WERI-Rb-1 (cell line): ENCODE measurements around the gene SH3BP4.

Experiments used
- DNase-seq: peaks from one replicate; pipeline ENCODE4 v3.0.0-alpha.2; 2020
- H3K27ac ChIP-seq: fragments of 250-450 bp; sonication (Bioruptor Pico); 2 replicates; pipeline ENCODE4 v1.5.1; 2020; ENCODE audit warnings: mild to moderate bottlenecking, moderate library complexity
- H3K27me3 ChIP-seq: fragments of 250-450 bp; sonication (Bioruptor Pico); 2 replicates; pipeline ENCODE4 v1.5.1; 2021; ENCODE audit warnings: mild to moderate bottlenecking, low read depth, moderate library complexity; ENCODE audit not compliant: insufficient read depth, severe bottlenecking
- H3K36me3 ChIP-seq: fragments of 250-450 bp; sonication (Bioruptor Pico); 2 replicates; pipeline ENCODE4 v1.5.1; 2020; ENCODE audit warnings: mild to moderate bottlenecking, moderate library complexity
- H3K4me3 ChIP-seq: 2 replicates; pipeline ENCODE4 v1.5.1; 2011; ENCODE audit warnings: low read depth, mild to moderate bottlenecking, control low read depth, low read length
- H3K9me3 ChIP-seq: fragments of 250-450 bp; sonication (Bioruptor Pico); 2 replicates; pipeline ENCODE4 v1.5.1; 2021; ENCODE audit warnings: mild to moderate bottlenecking, moderate library complexity; ENCODE audit not compliant: severe bottlenecking
- CTCF ChIP-seq: IDR thresholded peaks from 2 replicates; pipeline ENCODE4 v1.5.1; 2011; ENCODE audit warnings: low read depth, mild to moderate bottlenecking, control low read depth, inconsistent platforms, low read length

SH3BP4 gene

DNA sequence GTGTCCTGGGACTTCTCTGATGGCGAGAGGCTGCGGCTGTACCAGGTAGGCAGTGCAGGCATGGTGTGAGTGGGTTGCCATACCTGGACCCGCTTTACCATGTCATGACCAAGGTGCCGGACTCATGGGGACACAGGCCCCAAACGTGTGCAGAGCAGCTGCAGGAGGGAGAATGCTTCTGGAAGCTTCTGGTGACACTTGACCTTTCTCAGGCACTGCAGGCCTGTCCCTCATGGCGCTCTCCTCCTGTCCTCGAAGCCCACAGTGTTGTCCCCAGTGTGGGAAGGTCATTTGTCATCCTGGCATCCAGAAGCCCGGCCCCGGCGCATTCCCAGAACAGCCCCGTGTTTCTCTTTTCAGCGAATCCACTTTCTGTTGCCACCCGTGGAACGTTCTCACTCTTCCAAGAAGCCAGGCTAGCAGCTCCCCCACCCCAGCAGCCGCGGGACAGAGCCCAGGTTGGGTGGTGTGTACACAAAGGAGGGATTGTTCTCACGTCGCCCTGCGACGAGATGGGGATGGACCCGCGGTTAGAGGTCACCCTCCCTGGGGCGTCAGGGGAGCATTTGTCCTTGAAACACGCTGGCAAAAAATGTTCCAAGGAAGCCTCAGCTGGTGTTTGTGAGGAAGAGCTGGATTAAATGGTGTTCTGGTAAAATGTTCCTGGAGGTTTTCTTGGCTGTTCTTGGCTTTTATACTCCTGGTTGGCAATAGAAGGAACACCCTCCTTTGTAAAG is 43.7 kb downstream of the SH3BP4 start:
- Histone ChIP-seq H3K27me3 (no peaks in the 10 kb centered on the region), H3K36me3 (peaks cover 53% of the 10 kb centered on the region), H3K27ac (no peak overlapping the region), H3K4me3 (no peak overlapping the region), H3K9me3 (no peaks in the 10 kb centered on the region)
- TF ChIP-seq CTCF: no peak
- no peak for DNase-seq

DNA sequence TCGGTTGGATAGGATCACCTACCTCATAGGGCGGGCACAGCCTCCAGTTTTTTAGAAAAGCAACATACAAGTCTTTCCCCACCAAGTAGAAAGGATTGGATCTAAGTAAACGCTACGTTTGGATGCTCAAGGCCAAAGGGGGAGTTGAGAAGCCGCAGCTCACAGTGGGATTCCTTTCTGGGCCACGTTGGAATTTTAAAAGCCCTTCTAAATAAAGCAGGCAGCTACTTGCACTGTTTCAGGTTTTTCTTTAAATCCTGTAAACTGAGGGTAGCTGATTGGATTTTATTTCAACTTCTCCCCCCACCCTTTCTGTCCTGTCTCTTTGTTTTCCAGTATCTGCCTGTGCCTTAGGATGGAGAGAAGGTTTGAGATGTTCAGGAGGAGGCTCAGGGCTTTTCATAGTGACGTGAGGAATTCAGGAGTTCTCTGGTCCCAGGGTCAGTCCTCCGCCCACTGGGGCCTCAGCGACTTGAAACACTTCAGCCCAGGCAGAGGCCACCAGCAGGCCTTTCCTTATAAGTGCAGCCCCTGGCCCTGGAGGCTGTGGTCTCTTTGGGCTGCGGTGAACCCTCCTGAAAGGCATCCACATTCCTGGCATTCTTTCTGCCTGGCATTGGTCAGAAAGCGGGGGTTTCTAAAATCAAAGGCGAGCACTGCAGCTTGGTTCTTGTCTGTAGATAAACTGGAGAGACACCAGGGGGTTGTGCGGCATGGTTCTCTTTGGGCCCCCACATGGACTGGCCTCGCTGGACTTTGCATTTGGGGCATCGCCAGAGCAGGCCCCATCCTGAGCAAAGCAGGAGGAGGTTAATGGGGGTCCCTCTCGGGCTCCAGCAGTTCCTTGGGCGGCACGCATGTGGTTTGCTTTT is 44.5 kb downstream of the SH3BP4 start:
- TF ChIP-seq CTCF: no peak

DNA sequence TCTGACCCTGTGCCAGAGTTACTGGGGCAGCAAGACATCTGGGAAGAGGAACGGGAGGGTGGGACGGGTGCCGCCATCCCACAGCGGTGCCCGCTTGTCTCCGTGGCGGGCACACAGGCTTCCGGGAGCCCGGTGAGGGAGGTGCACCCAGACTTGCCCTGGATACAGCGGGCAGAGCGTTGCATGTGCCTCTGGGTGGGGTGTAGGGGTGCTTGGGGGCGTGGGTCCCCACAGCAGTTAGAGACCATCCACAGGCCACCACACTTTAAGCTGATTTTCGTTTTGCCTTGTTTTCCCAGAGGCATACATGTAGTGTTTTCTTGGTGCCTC is 45.1 kb downstream of the SH3BP4 start:
- Histone ChIP-seq H3K4me3 (no peak overlapping the region), H3K27ac (no peak overlapping the region), H3K36me3 (peaks cover 67% of the 10 kb centered on the region), H3K27me3 (no peaks in the 10 kb centered on the region), H3K9me3 (no peaks in the 10 kb centered on the region)
- no peak for TF ChIP-seq CTCF
- DNase-seq: no peak

More for the DNA sequence above, 44.5 kb downstream of the SH3BP4 start:
- no peak overlapping the region for H3K27ac ChIP-seq
- no peaks in the 10 kb centered on the region for H3K27me3 ChIP-seq
- no peak overlapping the region for H3K4me3 ChIP-seq
- peaks cover 61% of the 10 kb centered on the region for H3K36me3 ChIP-seq
- no peak for DNase-seq
- H3K9me3 ChIP-seq: no peaks in the 10 kb centered on the region

DNA sequence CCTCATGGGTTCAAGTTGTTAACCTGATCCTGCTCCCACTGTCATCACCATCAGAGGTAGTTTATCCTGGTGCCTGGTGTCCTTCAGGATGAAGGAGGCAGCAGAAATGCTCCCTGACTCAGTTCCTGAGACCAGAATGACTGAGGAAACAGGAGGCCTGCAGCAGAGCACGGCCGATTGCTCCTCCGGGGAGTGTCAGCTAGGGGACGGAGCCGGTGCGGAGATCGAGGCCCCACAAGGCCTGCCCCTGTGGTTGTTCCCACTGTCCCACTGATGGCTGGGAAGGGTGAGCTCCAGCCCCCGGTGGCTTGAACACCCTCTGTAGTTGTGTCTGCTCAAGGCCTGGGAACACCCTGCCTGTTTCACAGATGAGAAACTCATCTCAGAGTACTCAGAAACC is 45.6 kb downstream of the SH3BP4 start:
- Histone ChIP-seq H3K36me3 (peaks cover 72% of the 10 kb centered on the region), H3K4me3 (no peak overlapping the region), H3K27ac (no peak overlapping the region; the same call in 1 of the 2 replicates), H3K27me3 (no peaks in the 10 kb centered on the region), H3K9me3 (no peaks in the 10 kb centered on the region)
- no peak for TF ChIP-seq CTCF
- DNase-seq: no peak

- TF ChIP-seq CTCF: no peak
- Histone ChIP-seq H3K27me3 (no peaks in the 10 kb centered on the region), H3K27ac (peak overlapping the region; percentile 89), H3K36me3 (peaks cover 80% of the 10 kb centered on the region), H3K4me3 (no peak overlapping the region), H3K9me3 (no peaks in the 10 kb centered on the region)
- peak; percentile 77 for DNase-seq
Measured at GRCh38 chr2:234998404-234999211, 46.8 kb downstream of the SH3BP4 start.
